CD14-positive monocyte (primary cell): ENCODE data around the gene PPP1R16B. TPM values are rescaled to one million over a fixed set of nuclear protein-coding genes. Genes with fewer than 3 reads are reported as not detected.

Experiments used
- DNase-seq, 3 donors: peaks; one replicate each; pipeline ENCODE4 v3.0.0-alpha.2; 2011 to 2022
- H2AFZ ChIP-seq: 2 replicates; pipeline ENCODE4 v1.6.0; 2012; ENCODE audit warnings: mild to moderate bottlenecking, low read depth, low read length, inconsistent platforms; ENCODE audit not compliant: insufficient read depth, poor library complexity, severe bottlenecking
- H3K27ac ChIP-seq, 2 donors: 1 replicate in 1 of 2; 2 replicates in 1 of 2; pipeline ENCODE4 v1.5.1; 2012 to 2013; ENCODE audit warnings: low read length in 2 of 2, control low read depth in 1 of 2, inconsistent platforms in 1 of 2, low read depth in 1 of 2, mild to moderate bottlenecking in 1 of 2
- H3K27me3 ChIP-seq, 2 donors: one replicate each; pipeline versions ENCODE4 v1.6.0 to v1.6.1; 2011 to 2013; ENCODE audit warnings: low read length in 2 of 2; ENCODE audit not compliant: control insufficient read depth in 2 of 2, insufficient read depth in 2 of 2
- H3K36me3 ChIP-seq, 2 donors: replicated peaks in 1 of 2; 1 replicate in 1 of 2; 2 replicates in 1 of 2; pipeline versions ENCODE4 v1.5.1 to v1.6.1; 2012 to 2013; ENCODE audit warnings: low read length in 2 of 2, control low read depth in 1 of 2, inconsistent platforms in 1 of 2, mild to moderate bottlenecking in 1 of 2; ENCODE audit not compliant: insufficient read depth in 2 of 2, control insufficient read depth in 1 of 2
- H3K4me1 ChIP-seq, 2 donors: 1 replicate in 1 of 2; 2 replicates in 1 of 2; pipeline versions ENCODE4 v1.5.1 to v1.6.1; 2012 to 2013; ENCODE audit warnings: low read length in 2 of 2, control low read depth in 1 of 2, inconsistent platforms in 1 of 2, mild to moderate bottlenecking in 1 of 2, moderate library complexity in 1 of 2; ENCODE audit not compliant: insufficient read depth in 2 of 2, control insufficient read depth in 1 of 2
- H3K4me2 ChIP-seq: replicated peaks from 2 replicates; pipeline ENCODE3; 2012; ENCODE audit warnings: low read length, moderate library complexity, mild to moderate bottlenecking; ENCODE audit not compliant: poor library complexity, severe bottlenecking; ENCODE audit errors: extremely low read depth
- H3K4me3 ChIP-seq, 3 experiments: fragments of 200-600 bp in 1 of 3; sonication (generic) in 1 of 3; replicated peaks in 1 of 3; 1 replicate in 2 of 3; 2 replicates in 1 of 3; pipeline ENCODE4 v1.5.1; 2011 to 2013; ENCODE audit warnings: low read length in 3 of 3, mild to moderate bottlenecking in 3 of 3, control low read depth in 2 of 3, low read depth in 2 of 3, inconsistent platforms in 1 of 3, moderate library complexity in 1 of 3
- H3K79me2 ChIP-seq: 2 replicates; pipeline ENCODE4 v1.6.0; 2012; ENCODE audit warnings: mild to moderate bottlenecking, control low read depth, inconsistent platforms, low read length, moderate library complexity; ENCODE audit not compliant: insufficient read depth
- H3K9ac ChIP-seq: 2 replicates; pipeline ENCODE4 v1.6.0; 2017; ENCODE audit warnings: low read length, mild to moderate bottlenecking; ENCODE audit not compliant: insufficient read depth, poor library complexity, severe bottlenecking
- H3K9me3 ChIP-seq, 2 donors: replicated peaks in 1 of 2; 1 replicate in 1 of 2; 2 replicates in 1 of 2; pipeline versions ENCODE4 v1.5.1 to v1.6.1; 2012 to 2013; ENCODE audit warnings: low read length in 2 of 2, control low read depth in 1 of 2; ENCODE audit not compliant: control insufficient read depth in 1 of 2, insufficient read depth in 1 of 2
- H4K20me1 ChIP-seq: 2 replicates; pipeline ENCODE4 v1.6.0; 2012; ENCODE audit warnings: mild to moderate bottlenecking, low read length, control low read depth, moderate library complexity; ENCODE audit not compliant: insufficient read depth
- H3K27ac Mint-ChIP-seq, 7 donors: one replicate each; pipeline ENCODE4 v1.8.0; 2020; ENCODE audit warnings: mild to moderate bottlenecking in 7 of 7, mixed read lengths in 7 of 7, moderate library complexity in 6 of 7, inconsistent platforms in 2 of 7
- H3K27me3 Mint-ChIP-seq, 3 donors: one replicate each; pipeline ENCODE4 v1.8.0; 2021 to 2022; ENCODE audit warnings: low read depth in 3 of 3, mild to moderate bottlenecking in 3 of 3, mixed read lengths in 3 of 3, moderate library complexity in 3 of 3, inconsistent platforms in 1 of 3
- H3K36me3 Mint-ChIP-seq, 2 donors: one replicate each; pipeline ENCODE4 v1.8.0; 2020; ENCODE audit warnings: mixed read lengths in 2 of 2, inconsistent platforms in 1 of 2, mild to moderate bottlenecking in 1 of 2
- H3K4me1 Mint-ChIP-seq: one replicate; pipeline ENCODE4 v1.8.0; 2020; ENCODE audit warnings: mild to moderate bottlenecking, mixed read lengths
- H3K4me3 Mint-ChIP-seq, 2 donors: one replicate each; pipeline ENCODE4 v1.8.0; 2020; ENCODE audit warnings: mild to moderate bottlenecking in 2 of 2, mixed read lengths in 2 of 2, moderate library complexity in 1 of 2
- H3K9me3 Mint-ChIP-seq, 7 donors: one replicate each; pipeline ENCODE4 v1.8.0; 2020 to 2022; ENCODE audit warnings: mixed read lengths in 7 of 7, mild to moderate bottlenecking in 6 of 7, moderate library complexity in 6 of 7, inconsistent platforms in 2 of 7
- CTCF ChIP-seq: fragments of 200-600 bp; IDR thresholded peaks from one replicate; pipeline ENCODE4 v1.8.0; 2022; ENCODE audit warnings: antibody characterized with exemption, mild to moderate bottlenecking
- WGBS: methylation state at CpG from one replicate; pipeline ENCODE4 v1.1.5; 2013; ENCODE audit warnings: missing lambda C conversion rate; ENCODE audit not compliant: insufficient coverage; 5-methylcytosine and 5-hydroxymethylcytosine counted together
- intact Hi-C, 2 donors: fragments of 100-400 bp; cut with micrococcal nuclease; formaldehyde crosslinking; loops; one replicate each; pipeline versions ENCODE4 v1.15.0 to v1.15.1; 2023
- polyA plus RNA-seq, 3 donors: library from polyadenylated mRNA; depleted of rRNA in 1 of 3; unstranded in 2 of 3; stranded (reverse) in 1 of 3; fragments of 300-500 nt in 2 of 3; fragments of >200 nt in 1 of 3; fragmentation: Illumina TruSeq in 2 of 3; gene quantifications; 1 replicate in 2 of 3; 2 replicates in 1 of 3; pipeline ENCODE4 v1.2.3, GENCODE V29; 2012 to 2021

PPP1R16B gene
- polyA plus RNA-seq, 3 donors = 1.1 to 4.4 (median 1.4) TPM

- H3K27ac ChIP-seq = no peak overlapping the region
- Mint-ChIP-seq H3K36me3 (no peaks in the 10 kb centered on the region), H3K27ac (peak overlapping the region in 1 of 7 donors; percentile 26), H3K4me3 (no peak overlapping the region), H3K4me1 (peaks cover 62% of the 10 kb centered on the region), H3K9me3 (no peaks in the 10 kb centered on the region), H3K27me3 (peaks cover 0 to 2% (median 1%) of the 10 kb centered on the region in 3 donors)
- no peak overlapping the region for H3K9ac ChIP-seq
- no peak for DNase-seq
- no peaks in the 10 kb centered on the region for H3K36me3 ChIP-seq
- H3K79me2 ChIP-seq = no peaks in the 10 kb centered on the region
- no peaks in the 10 kb centered on the region for H4K20me1 ChIP-seq
- H3K4me1 ChIP-seq = peaks cover 29 to 37% of the 10 kb centered on the region in 2 donors
- no peak overlapping the region for H3K4me2 ChIP-seq
- H3K9me3 ChIP-seq = no peaks in the 10 kb centered on the region
- no peaks in the 10 kb centered on the region for H3K27me3 ChIP-seq
- 83% methylated on average over 1 of the region's 1 CpG for WGBS
- H3K4me3 ChIP-seq = no peak overlapping the region
- no peak overlapping the region for H2AFZ ChIP-seq
- intact Hi-C loops = no loop called here
- no peak for TF ChIP-seq CTCF
Observed at GRCh38 chr20:38861071-38861401, 55.5 kb downstream of the PPP1R16B start.

- intact Hi-C loops = no loop called here
- Mint-ChIP-seq H3K36me3 (no peaks in the 10 kb centered on the region), H3K4me1 (peaks cover 60% of the 10 kb centered on the region), H3K27ac (peak overlapping the region in 2 of 7 donors; percentile 72 to 81), H3K9me3 (no peaks in the 10 kb centered on the region), H3K27me3 (peaks cover 0 to 2% (median 1%) of the 10 kb centered on the region in 3 donors), H3K4me3 (no peak overlapping the region)
- Histone ChIP-seq H3K27me3 (no peaks in the 10 kb centered on the region), H3K79me2 (peaks cover 3% of the 10 kb centered on the region), H3K4me1 (peaks cover 29 to 37% of the 10 kb centered on the region in 2 donors), H3K9me3 (no peaks in the 10 kb centered on the region), H4K20me1 (no peaks in the 10 kb centered on the region), H3K9ac (no peak overlapping the region), H3K4me3 (no peak overlapping the region), H3K36me3 (no peaks in the 10 kb centered on the region), H3K27ac (peak overlapping the region in 1 of 2 donors; percentile 37), H2AFZ (no peak overlapping the region), H3K4me2 (no peak overlapping the region)
- WGBS = 100% methylated on average over 1 of the region's 5 CpGs
- DNase-seq = no peak
- TF ChIP-seq CTCF = no peak
Observed at GRCh38 chr20:38862226-38862625, 56.7 kb downstream of the PPP1R16B start.
